Esophagus mucosa (tissue), 1 donor: Measurements from ENCODE around the gene S100A4. TPM values are rescaled to one million over a fixed set of nuclear protein-coding genes. Genes with fewer than 3 reads are reported as not detected.

ENCODE experiments used
- ATAC-seq: fragments of 200-7000 bp; cut with Tn5 transposase; one replicate; pipeline ENCODE4 v1.9.1; 2020
- total RNA-seq: library from RNA; stranded (reverse); gene quantifications from one replicate; pipeline ENCODE4 v1.2.4, GENCODE V29; 2023
- donor health status: DM: yes; HTN: yes; CAD: no.

S100A4 gene
- total RNA-seq, 1 donor from 2014 or later, result 36.0 TPM

GRCh38 chr1:153506831-153507413 lies 38.7 kb downstream of the S100A4 start:
- ATAC-seq, result peak; percentile 51

GRCh38 chr1:153506386-153506785 lies 39.2 kb downstream of the S100A4 start:
- ATAC-seq, result no peak

- no peak for ATAC-seq
Observed at GRCh38 chr1:153505576-153505975, 40.0 kb downstream of the S100A4 start.

GRCh38 chr1:153503766-153504165 lies 41.8 kb downstream of the S100A4 start:
- ATAC-seq, result no peak

GRCh38 chr1:153498746-153499145 lies 46.9 kb downstream of the S100A4 start:
- ATAC-seq, result no peak

- ATAC-seq, result no peak
Observed at GRCh38 chr1:153495536-153495935, 50.1 kb downstream of the S100A4 start.

- ATAC-seq, result peak; percentile 17
Observed at GRCh38 chr1:153494976-153495535, 50.5 kb downstream of the S100A4 start.

Other genes starting within 250 kb of the S100A4 start
- gene PGLYRP3, start 232.9 kb downstream of the S100A4 start, total RNA-seq, result 31.3 TPM
- 14.5 TPM for gene PGLYRP4, start 197.0 kb downstream of the S100A4 start, total RNA-seq
- gene S100A9, start 188.0 kb downstream of the S100A4 start, total RNA-seq, result 34,355 TPM
- 65.2 TPM for gene S100A12, start 170.2 kb downstream of the S100A4 start, total RNA-seq
- gene S100A8, start 154.7 kb downstream of the S100A4 start, total RNA-seq, result 27,439 TPM
- gene S100A7A, start 129.3 kb downstream of the S100A4 start, total RNA-seq, result 24.6 TPM
- 5,647 TPM for gene S100A7, start 85.2 kb downstream of the S100A4 start, total RNA-seq
- gene S100A6, start 9.8 kb downstream of the S100A4 start, total RNA-seq, result 976 TPM
- not detected for gene S100A5, start 4.9 kb downstream of the S100A4 start, total RNA-seq
- gene S100A3, start 3.5 kb upstream of the S100A4 start, total RNA-seq, result 9.6 TPM
- gene S100A2, start 20.0 kb upstream of the S100A4 start, total RNA-seq, result 4,166 TPM
- 1,290 TPM for gene S100A16, start 67.3 kb upstream of the S100A4 start, total RNA-seq
- 1,938 TPM for gene S100A14, start 70.5 kb upstream of the S100A4 start, total RNA-seq
- 52.5 TPM for gene S100A13, start 81.7 kb upstream of the S100A4 start, total RNA-seq
- 0.44 TPM for gene S100A1, start 82.6 kb upstream of the S100A4 start, total RNA-seq
- gene CHTOP, start 88.3 kb upstream of the S100A4 start, total RNA-seq, result 44.0 TPM
- 32.0 TPM for gene SNAPIN, start 112.9 kb upstream of the S100A4 start, total RNA-seq
- gene ILF2, start 125.2 kb upstream of the S100A4 start, total RNA-seq, result 131 TPM
- 1.8 TPM for gene NPR1, start 132.9 kb upstream of the S100A4 start, total RNA-seq
- gene INTS3, start 182.2 kb upstream of the S100A4 start, total RNA-seq, result 22.5 TPM
- 16.1 TPM for gene SLC27A3, start 229.6 kb upstream of the S100A4 start, total RNA-seq